ENCODE data around the gene IFI35. TPM values are rescaled to one million over a fixed set of nuclear protein-coding genes. Genes with fewer than 3 reads are reported as not detected.

The IFI35 gene
- total and polyA plus RNA-seq, 9 of the 15 experiments (the other 6 are each of a cell fraction or from before 2014, with no cell fraction given) = 4.4 to 13.1 (median 10.2) TPM

DNA sequence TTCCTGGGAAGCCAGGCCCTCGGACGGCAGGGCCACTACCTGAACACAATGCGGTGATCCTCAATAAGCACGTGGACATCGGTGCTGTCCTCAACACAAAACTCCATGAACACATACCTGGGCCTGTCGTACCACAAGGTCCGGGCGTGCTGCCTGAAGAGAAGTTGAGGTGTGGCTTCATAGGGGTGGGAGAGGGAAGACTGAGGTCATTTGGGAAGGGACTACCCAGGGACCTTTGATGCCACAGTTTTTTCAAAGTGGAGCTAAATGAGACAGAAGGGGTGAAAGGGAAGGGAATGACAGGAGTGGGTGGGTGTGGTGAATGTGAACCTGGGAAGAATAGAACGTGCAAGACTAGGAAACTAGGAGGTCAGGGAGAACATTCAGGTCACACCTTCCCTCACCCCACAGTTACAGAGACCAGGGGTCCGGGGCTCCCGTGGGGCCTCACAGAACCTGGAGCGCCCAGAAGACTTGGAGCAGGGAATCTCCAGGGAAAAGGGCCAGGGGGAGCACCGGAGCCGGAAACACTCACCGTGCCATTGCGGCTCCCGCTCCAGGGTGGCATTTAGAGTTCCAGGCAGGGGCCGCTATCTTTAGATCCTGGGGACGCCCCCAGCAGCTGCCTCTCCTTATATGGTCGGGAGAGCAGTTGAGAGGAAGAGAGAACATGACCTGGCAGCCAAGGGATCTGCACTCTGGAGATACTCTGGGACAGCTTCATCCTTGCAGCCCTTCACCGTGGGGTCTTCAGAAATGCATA, 26.9 kb upstream of the IFI35 start, which contains the start of gene PTGES3L (continued):
- TF ChIP-seq, protein P1, sequence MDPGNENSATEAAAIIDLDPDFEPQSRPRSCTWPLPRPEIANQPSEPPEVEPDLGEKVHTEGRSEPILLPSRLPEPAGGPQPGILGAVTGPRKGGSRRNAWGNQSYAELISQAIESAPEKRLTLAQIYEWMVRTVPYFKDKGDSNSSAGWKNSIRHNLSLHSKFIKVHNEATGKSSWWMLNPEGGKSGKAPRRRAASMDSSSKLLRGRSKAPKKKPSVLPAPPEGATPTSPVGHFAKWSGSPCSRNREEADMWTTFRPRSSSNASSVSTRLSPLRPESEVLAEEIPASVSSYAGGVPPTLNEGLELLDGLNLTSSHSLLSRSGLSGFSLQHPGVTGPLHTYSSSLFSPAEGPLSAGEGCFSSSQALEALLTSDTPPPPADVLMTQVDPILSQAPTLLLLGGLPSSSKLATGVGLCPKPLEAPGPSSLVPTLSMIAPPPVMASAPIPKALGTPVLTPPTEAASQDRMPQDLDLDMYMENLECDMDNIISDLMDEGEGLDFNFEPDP (CRISPR knock-in tag; IDR thresholded peaks at IDR 0.05) = no peak
- TF ChIP-seq MEF2A (IDR thresholded peaks at IDR 0.05; ENCODE audit: control insufficient read depth, low read depth, low read length) (no peak), POU5F1 (IDR thresholded peaks at IDR 0.05; ENCODE audit: borderline replicate concordance, low read depth, low read length, partially characterized antibody) (no peak), E2F3 (CRISPR knock-in tag; IDR thresholded peaks at IDR 0.05) (no peak), ATF6 (CRISPR knock-in tag; IDR thresholded peaks at IDR 0.05) (no peak), RFX1 (IDR thresholded peaks at IDR 0.05) (no peak), BMI1 (IDR thresholded peaks at IDR 0.05; ENCODE audit: low read length) (no peak), ZSCAN32 (CRISPR knock-in tag; IDR thresholded peaks at IDR 0.05) (no peak), RB1 (IDR thresholded peaks at IDR 0.05; ENCODE audit: low read depth) (no peak), ZFX (CRISPR knock-in tag; IDR thresholded peaks at IDR 0.05) (peak; percentile 36; the same call in 1 of the 2 replicates), RNF2 (IDR thresholded peaks at IDR 0.05) (no peak), PRMT5 (CRISPR knock-in tag; IDR thresholded peaks at IDR 0.05) (no peak), MAX (CRISPR knock-in tag; IDR thresholded peaks at IDR 0.05) (peak; percentile 57), CBFB (CRISPR knock-in tag; IDR thresholded peaks at IDR 0.05) (no peak), SOX6 (IDR thresholded peaks at IDR 0.05) (no peak), SMARCC2 (IDR thresholded peaks at IDR 0.05; ENCODE audit: low read depth) (no peak), CHD1 (IDR thresholded peaks at IDR 0.05; ENCODE audit: low read length) (peak; percentile 16), NFXL1 (CRISPR knock-in tag; IDR thresholded peaks at IDR 0.05) (no peak), NR1H2 (CRISPR knock-in tag; IDR thresholded peaks at IDR 0.05) (no peak), POLR2G (IDR thresholded peaks at IDR 0.05; ENCODE audit: low read depth, low read length) (peak; percentile 50), ZBTB8A (IDR thresholded peaks at IDR 0.05; ENCODE audit: partially characterized antibody) (no peak), ZNF347 (CRISPR knock-in tag; IDR thresholded peaks at IDR 0.05; ENCODE audit: low read depth) (no peak), CHCHD3 (CRISPR knock-in tag; IDR thresholded peaks at IDR 0.05) (no peak)
- TF ChIP-seq, protein P2, sequence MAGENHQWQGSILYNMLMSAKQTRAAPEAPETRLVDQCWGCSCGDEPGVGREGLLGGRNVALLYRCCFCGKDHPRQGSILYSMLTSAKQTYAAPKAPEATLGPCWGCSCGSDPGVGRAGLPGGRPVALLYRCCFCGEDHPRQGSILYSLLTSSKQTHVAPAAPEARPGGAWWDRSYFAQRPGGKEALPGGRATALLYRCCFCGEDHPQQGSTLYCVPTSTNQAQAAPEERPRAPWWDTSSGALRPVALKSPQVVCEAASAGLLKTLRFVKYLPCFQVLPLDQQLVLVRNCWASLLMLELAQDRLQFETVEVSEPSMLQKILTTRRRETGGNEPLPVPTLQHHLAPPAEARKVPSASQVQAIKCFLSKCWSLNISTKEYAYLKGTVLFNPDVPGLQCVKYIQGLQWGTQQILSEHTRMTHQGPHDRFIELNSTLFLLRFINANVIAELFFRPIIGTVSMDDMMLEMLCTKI (IDR thresholded peaks at IDR 0.05; ENCODE audit: partially characterized antibody) = no peak
- TF ChIP-seq, protein P3, sequence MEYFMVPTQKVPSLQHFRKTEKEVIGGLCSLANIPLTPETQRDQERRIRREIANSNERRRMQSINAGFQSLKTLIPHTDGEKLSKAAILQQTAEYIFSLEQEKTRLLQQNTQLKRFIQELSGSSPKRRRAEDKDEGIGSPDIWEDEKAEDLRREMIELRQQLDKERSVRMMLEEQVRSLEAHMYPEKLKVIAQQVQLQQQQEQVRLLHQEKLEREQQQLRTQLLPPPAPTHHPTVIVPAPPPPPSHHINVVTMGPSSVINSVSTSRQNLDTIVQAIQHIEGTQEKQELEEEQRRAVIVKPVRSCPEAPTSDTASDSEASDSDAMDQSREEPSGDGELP (CRISPR knock-in tag; IDR thresholded peaks at IDR 0.05; ENCODE audit: borderline replicate concordance) = peak; percentile 43; the same call in 1 of the 2 replicates
